ENCODE results near the gene DACT3.

Gene DACT3

DNA sequence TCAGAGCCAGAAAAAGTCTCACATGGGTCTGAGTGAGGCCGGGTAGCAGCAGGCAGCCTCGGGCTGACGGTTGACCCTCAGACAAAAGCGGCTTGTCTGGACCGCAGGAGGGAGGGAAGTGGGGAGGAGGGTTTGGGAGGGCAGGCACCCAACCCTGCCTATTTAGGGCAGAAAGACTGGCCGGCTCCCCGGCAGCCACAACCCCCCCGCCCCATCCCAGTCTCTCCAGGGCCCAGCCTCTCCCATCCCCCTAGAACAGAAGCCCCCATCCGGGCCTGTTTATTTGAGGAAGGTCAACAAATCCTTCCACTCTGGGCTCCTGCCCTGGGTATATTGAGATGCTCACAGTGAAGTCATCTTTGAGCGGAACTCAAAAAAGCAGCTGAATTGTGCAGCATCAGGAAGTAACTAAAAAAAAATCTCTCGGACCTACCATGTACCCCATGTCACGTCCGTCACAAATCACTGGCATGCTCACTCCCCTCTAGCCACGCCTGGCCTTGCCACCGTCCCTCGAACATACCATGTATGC is 6.3 kb downstream of the DACT3 start:
- TF ChIP-seq POLR2A (IDR thresholded peaks at IDR 0.05; ENCODE audit: low read length) (no peak), GATA1 (IDR thresholded peaks at IDR 0.05; ENCODE audit: low read depth, low read length) (no peak)
- no peak for DNase-seq

DNA sequence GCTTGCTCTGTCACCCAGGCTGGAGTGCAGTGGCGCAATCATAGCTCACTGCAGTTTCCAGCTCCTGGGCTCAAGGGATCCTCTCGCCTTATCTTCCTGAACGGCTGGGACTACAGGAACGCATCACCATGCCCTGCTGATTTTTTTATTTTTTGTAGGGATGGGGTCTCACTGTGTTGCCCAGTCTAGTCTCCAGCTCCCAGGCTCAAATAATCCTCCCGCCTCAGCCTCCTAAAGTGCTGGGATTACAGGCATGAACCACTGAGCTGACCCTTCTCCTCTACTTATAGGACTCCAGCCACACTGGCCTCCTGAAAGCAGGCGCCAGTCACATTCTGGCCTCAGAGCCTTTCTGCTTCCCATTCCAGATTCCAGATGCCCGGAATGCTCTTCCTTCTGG is 10.5 kb downstream of the DACT3 start:
- no peak for DNase-seq
- no peak for TF ChIP-seq POLR2A (IDR thresholded peaks at IDR 0.05; ENCODE audit: low read length)
- no peak for TF ChIP-seq GATA1 (IDR thresholded peaks at IDR 0.05; ENCODE audit: low read depth, low read length)

DNA sequence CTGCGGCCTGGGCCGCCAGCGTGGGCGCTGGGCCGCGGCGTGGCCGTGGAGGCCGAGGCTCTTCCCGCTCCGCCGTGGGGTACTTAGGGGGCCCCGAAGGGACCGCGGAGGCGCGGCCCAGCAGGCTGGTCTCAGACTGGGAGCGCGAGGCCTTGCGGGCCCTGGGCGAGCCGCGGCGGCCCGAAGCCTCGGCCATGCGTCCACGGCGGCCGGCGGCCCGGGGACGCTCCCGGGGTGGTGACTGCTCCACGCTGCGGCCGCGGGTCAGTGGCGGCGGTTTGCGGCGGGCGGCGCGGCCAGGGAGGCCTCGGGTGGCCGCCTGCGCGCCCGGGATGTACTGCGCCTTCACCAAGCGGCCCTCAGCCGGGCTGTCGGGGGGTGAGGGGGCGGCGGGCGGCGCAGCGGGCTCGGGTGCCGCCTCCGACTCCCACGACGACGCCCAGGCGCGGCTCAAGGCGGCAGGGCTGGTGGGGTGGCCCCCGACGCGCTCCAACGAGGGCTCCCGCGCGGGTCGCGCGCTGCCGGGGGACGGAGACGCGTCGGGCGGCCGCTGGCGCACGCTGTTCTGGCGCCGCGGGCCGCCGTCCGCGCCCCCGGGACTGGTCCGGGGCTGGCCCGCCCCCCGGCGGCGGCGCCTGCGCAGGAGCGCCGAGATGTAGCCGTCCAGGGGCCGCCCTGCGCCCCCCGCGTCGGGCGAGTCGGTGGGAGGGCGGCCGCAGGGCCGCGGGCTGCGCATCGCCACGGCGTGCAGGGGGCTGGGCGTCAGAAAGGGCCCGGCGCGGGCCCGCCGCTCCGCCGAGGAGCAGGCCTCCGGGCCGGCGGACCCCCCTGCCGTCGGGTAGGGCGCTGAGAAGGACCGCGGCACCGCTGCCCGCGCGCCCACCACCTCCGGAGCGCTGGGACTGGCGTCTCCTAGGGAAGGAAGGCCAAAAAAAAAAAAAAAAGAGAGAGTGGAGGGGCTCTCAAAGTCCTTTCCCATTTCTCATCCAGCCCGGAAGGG is 11.7 kb downstream of the DACT3 start:
- DNase-seq = no peak
- no peak for TF ChIP-seq GATA1 (IDR thresholded peaks at IDR 0.05; ENCODE audit: low read depth, low read length)
- no peak for TF ChIP-seq POLR2A (IDR thresholded peaks at IDR 0.05; ENCODE audit: low read length)

DNA sequence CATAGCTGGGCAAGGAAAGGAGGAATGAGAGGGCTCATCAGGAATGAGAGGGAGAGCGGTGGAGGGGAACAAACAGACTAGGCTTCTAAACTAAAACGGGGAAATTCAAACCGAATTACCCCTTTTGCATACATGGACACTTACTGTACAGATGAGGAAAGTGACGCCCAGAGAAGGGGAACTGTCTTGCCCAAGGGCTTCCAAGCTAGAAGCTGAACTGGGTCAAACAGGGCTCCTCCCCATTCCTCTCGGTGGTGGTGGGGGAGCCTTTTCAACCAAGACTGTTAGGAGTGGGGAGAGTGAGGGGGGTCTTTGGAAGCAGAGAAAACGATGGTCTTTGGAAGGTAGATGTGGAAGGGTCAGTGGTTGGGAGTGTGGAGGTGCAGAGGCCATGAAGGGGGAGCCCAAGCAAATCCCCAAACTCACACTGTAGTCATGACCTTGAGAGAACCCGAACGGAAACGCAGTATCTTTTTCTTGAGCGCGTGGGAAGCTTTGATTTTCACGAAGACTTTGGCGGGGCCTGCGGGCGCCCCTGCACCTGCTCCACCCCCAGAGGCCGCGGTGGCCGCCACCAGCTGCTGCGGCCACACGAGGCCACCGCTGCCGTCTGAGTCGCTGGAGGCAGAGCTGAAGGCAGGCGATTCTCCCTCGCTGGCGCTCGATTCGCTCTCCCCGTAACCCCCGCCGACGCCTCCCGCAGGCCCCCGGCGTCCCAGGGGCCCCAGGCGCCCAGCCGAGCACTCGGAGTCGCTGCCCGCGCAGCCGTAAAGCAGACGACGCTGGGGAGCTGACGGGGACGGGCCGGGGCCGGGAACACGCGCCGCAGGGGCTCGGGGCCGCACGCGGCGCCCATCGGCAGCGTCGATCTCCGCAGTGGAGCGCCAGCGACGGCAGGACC is 12.7 kb downstream of the DACT3 start:
- DNase-seq = no peak

DNA sequence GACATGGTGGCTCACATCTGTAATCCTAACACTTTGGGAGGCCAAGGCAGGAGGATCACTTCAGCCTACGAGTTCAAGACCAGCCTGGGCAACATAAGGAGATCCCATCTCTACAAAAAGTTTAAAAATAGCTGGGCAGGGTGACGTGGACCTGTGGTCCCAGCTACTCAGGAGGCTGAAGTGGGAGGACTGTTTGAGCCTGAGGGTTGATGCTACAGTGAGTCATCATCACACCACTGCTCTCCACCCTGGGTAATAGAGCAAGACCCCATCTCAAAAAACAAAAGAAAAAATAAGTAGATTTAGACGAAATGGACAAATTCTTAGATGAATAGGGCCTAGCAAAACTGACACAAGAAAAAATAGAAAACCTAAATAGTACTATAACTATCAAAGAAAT is 14.6 kb downstream of the DACT3 start:
- DNase-seq = no peak
- no peak for TF ChIP-seq POLR2A (IDR thresholded peaks at IDR 0.05; ENCODE audit: low read length)

More for the DNA sequence above, 12.7 kb downstream of the DACT3 start:
- TF ChIP-seq GATA1 (IDR thresholded peaks at IDR 0.05; ENCODE audit: low read depth, low read length) = no peak
- TF ChIP-seq POLR2A (IDR thresholded peaks at IDR 0.05; ENCODE audit: low read length) = no peak

DNA sequence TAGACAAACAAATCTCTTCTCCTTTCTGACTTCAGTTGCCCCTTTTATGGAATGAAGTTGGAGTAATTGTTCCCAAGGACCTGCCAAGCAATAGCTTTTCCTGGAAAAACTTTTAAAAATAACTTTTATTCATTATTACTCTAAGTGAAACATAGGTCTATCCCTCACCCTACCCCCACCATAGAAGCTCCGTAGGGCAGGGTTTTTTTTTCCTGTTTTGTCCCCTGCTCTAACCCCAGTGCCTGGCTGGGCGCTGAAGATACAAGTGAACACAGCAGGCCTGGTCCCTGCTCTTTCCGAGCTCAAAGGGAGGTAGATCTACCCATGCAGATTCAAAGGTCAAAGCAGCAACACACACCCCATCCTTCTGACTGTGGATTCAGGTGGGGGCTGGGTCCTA is 16.3 kb downstream of the DACT3 start:
- TF ChIP-seq POLR2A (IDR thresholded peaks at IDR 0.05; ENCODE audit: low read length) (no peak), GATA1 (IDR thresholded peaks at IDR 0.05; ENCODE audit: low read depth, low read length) (no peak)
- no peak for DNase-seq

DNA sequence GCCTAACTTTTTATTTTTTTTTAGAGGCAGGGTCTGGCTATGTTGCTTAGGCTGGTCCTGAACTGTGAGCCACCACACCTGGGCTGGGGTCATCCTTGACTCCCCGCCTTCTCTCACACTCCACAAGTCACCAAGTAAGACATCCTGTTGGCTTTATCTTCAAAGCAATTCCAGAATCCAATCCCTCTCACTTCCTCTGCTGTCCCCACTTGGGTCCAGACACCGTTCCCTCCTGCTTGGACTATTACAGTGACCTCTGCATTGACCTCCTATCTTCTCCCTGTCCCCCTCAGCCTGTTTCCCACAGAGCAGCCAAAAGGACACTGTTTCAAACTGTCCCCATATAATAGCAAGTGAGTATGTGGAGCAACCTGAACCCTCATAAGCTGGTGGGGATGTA is 20.3 kb downstream of the DACT3 start:
- DNase-seq = no peak
- no peak for TF ChIP-seq GATA1 (IDR thresholded peaks at IDR 0.05; ENCODE audit: low read depth, low read length)
- TF ChIP-seq POLR2A (IDR thresholded peaks at IDR 0.05; ENCODE audit: low read length) = no peak

DNA sequence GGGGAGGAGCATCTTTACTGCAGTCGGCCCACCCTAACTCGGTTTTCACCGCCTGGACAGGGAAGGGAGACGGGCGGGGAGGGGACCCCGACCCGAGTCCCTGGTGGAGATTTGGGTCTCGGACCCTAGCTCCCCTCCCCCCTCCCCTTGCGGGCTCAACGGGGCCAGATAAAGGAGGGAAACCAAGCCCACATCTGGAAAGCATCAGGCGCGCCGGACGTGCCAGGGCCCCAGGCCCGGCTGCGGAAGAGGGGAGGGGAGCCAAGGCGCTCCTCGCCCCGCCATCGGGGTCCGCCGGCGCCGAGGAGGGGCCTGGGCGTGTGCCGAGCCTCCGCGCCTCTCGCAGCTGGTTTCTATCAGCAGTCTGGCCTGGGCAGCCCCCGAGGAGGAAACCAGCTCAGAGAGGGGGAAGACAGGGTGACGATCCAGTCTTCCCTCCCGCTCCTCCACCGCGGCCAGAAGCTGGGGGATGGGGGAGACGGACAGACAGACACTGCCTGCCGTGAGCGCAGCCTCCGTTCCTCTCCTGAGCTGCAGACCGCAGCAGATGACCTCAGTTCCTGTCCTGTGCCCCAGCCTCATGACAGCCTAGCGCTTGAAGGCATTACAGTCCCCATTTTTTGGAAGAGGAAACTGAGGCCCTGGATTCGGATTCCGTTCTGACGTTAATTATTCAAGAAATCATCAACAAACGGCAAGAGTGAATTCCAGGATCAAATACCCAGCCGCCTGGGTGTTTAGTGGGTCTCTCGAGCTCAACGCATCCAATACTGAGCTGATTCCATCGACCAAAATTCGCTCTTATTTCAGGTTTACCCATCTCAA is 21.4 kb downstream of the DACT3 start:
- no peak for DNase-seq
- no peak for TF ChIP-seq GATA1 (IDR thresholded peaks at IDR 0.05; ENCODE audit: low read depth, low read length)
- TF ChIP-seq POLR2A (IDR thresholded peaks at IDR 0.05; ENCODE audit: low read length) = no peak

DNA sequence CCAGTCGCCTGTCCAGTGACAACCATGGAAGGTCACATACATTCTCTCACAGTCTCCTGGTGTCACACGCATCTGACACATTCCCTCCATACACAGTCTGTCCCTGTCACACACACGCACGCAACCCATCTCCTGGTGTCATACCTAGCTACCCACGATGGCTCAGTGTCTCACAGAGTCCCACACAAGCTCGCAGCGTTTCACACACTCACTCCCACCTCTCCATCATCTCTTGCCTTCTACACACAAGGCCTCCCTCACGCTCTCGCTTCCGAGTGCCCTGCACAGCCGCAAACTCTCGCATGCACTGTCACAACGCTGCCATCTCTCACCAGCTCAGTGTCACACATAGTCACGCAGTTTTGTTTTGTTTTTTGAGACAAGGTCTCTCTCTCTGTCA is 23.8 kb downstream of the DACT3 start:
- TF ChIP-seq POLR2A (IDR thresholded peaks at IDR 0.05; ENCODE audit: low read length) (no peak), GATA1 (IDR thresholded peaks at IDR 0.05; ENCODE audit: low read depth, low read length) (no peak)
- DNase-seq = peak in 1 of 2 experiments; percentile 18

DNA sequence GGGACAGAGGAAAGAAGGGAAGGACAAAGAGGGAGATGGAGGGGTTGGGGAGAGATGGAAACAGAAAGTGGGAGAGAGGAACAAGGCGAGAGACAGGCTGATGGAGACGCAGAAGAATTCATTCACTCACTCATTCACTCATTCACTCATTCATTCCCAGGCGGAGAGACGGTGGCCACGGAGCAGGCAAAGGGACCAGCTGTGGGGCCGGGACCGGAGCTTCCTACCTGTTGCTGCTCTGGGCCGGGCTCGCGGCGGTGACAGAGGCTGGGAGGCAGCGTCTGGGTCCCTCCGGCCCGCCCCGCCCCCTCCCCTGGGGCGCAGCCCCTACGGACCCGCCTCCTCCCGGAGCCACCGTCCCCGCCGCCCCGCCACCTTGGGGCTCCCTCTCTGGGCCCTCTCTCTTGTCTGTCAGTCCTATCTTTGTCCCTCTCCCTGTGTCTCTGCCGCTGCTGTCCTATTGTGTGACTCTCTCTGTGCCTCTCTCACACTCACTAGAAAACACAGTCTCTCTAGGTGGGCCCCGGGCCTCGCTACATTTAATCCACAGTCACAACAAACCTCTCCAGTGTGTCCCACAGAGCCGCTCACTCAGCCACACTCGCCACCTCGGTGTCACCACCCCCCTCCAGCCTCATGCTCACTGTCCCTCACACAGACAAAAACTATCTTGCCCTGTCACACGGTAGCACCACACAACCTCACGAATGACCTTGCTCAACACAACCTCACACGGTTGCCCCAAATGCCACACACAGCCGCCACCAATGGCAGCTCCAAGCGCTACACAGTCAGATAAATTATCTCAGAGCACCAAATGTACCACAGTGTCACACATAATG is 24.8 kb downstream of the DACT3 start, which contains the start of gene GNG8:
GNG8 (minus strand) TSS at position 283 of the 842 bp plus-strand sequence. CDS start 1,520 bp downstream, outside the sequence.
- TF ChIP-seq GATA1 (IDR thresholded peaks at IDR 0.05; ENCODE audit: low read depth, low read length) (no peak), POLR2A (IDR thresholded peaks at IDR 0.05; ENCODE audit: low read length) (no peak)

DNA sequence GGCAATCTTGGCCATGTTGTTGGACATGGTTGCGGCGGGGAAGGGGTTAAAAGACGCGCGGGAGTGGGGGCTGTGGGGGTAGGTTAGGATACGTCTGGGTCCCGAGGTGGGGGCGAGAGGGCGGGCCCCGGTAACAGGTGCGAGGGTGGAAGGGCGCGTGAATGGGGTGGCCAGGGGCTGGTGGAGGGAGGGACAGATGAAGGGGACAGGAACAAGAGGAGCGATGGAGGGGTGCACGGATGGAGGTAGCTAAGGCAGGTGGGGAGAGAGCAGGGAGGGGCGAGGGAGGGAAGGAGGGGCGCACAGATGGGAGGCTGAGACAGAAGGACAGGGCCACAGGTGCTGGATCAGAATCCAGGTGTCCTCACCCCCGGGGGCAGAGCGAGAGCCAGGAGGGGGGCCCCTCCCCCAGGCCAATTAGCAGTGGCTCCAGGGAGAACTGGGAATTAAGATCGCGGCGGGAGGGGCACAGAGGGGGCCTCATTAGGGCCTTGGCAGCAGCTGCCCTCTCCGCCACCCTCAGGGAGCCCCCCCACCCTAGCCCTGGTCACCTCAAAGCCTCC is 26.2 kb downstream of the DACT3 start:
- no peak for DNase-seq
- TF ChIP-seq POLR2A (IDR thresholded peaks at IDR 0.05; ENCODE audit: low read length) = no peak
- no peak for TF ChIP-seq GATA1 (IDR thresholded peaks at IDR 0.05; ENCODE audit: low read depth, low read length)

More for the DNA sequence above, 24.8 kb downstream of the DACT3 start, which contains the start of gene GNG8:
- peak; percentile 45 to 56 for DNase-seq

All from erythroblast (primary cell).